Keratinocyte (primary cell): Measurements from ENCODE around the gene TCERG1L. TPM values are rescaled to one million over a fixed set of nuclear protein-coding genes. Genes with fewer than 3 reads are reported as not detected.

Experiments used
- DNase-seq: peaks from one replicate; pipeline ENCODE4 v3.0.0-alpha.2; 2011; ENCODE audit warnings: low read depth, missing footprints, low spot score
- FAIRE-seq: peaks from 2 replicates; lab custom pipeline; 2011; peaks lifted over from hg19 to GRCh38; lab: Jason Lieb, UNC
- H2AFZ ChIP-seq: 2 replicates; pipeline ENCODE4 v1.6.0; 2012; ENCODE audit warnings: low read length, control low read depth, inconsistent platforms; ENCODE audit not compliant: control insufficient read depth
- H3K27ac ChIP-seq: 2 replicates; pipeline ENCODE4 v1.5.1; 2011; ENCODE audit warnings: low read length; ENCODE audit not compliant: control insufficient read depth, insufficient read depth
- H3K27me3 ChIP-seq: 3 replicates; pipeline ENCODE4 v1.6.0; 2011; ENCODE audit warnings: low read length; ENCODE audit not compliant: control insufficient read depth, insufficient read depth; ENCODE audit errors: extremely low read depth
- H3K36me3 ChIP-seq, 2 experiments: 2 replicates in 1 of 2; 3 replicates in 1 of 2; pipeline ENCODE4 v1.5.1; 2011; ENCODE audit warnings: low read length in 2 of 2, mild to moderate bottlenecking in 1 of 2; ENCODE audit not compliant: control insufficient read depth in 2 of 2, insufficient read depth in 2 of 2; ENCODE audit errors: extremely low read depth in 1 of 2
- H3K4me1 ChIP-seq: 3 replicates; pipeline ENCODE4 v1.5.1; 2011; ENCODE audit warnings: low read length; ENCODE audit not compliant: control insufficient read depth, insufficient read depth; ENCODE audit errors: extremely low read depth
- H3K4me2 ChIP-seq: 3 replicates; pipeline ENCODE4 v1.6.0; 2011; ENCODE audit warnings: low read depth, low read length; ENCODE audit not compliant: control insufficient read depth, insufficient read depth; ENCODE audit errors: extremely low read depth
- H3K4me3 ChIP-seq, 3 experiments: fragments of 200-600 bp in 1 of 3; sonication (generic) in 1 of 3; 2 replicates in 2 of 3; 3 replicates in 1 of 3; pipeline ENCODE4 v1.5.1; 2011 to 2016; ENCODE audit warnings: low read length in 3 of 3, mild to moderate bottlenecking in 3 of 3, control low read depth in 2 of 3, inconsistent platforms in 1 of 3, low read depth in 1 of 3, mixed read lengths in 1 of 3, mixed run types in 1 of 3, moderate library complexity in 1 of 3; ENCODE audit not compliant: control insufficient read depth in 2 of 3, insufficient read depth in 2 of 3; ENCODE audit errors: extremely low read depth in 1 of 3
- H3K79me2 ChIP-seq: 2 replicates; pipeline ENCODE4 v1.6.0; 2012; ENCODE audit warnings: low read length; ENCODE audit not compliant: control insufficient read depth, insufficient read depth
- H3K9ac ChIP-seq: 3 replicates; pipeline ENCODE4 v1.6.0; 2011; ENCODE audit warnings: low read length; ENCODE audit not compliant: control insufficient read depth, insufficient read depth; ENCODE audit errors: extremely low read depth
- H3K9me1 ChIP-seq: 3 replicates; pipeline ENCODE4 v1.6.0; 2011; ENCODE audit warnings: low read length; ENCODE audit not compliant: control insufficient read depth, insufficient read depth; ENCODE audit errors: extremely low read depth
- H3K9me3 ChIP-seq: 2 replicates; pipeline ENCODE4 v1.5.1; 2012; ENCODE audit warnings: low read depth, low read length; ENCODE audit not compliant: control insufficient read depth
- H4K20me1 ChIP-seq: 3 replicates; pipeline ENCODE4 v1.6.0; 2011; ENCODE audit warnings: low read length; ENCODE audit not compliant: control insufficient read depth, insufficient read depth; ENCODE audit errors: extremely low read depth
- CTCF ChIP-seq, 3 experiments: IDR thresholded peaks in 1 of 3; conservative IDR thresholded peaks in 1 of 3; optimal IDR thresholded peaks in 1 of 3; 2 replicates in 2 of 3; 3 replicates in 1 of 3; pipeline versions ENCODE3 to v1.5.1; 2011; ENCODE audit warnings: low read length in 3 of 3, mild to moderate bottlenecking in 3 of 3, moderate library complexity in 2 of 3, control low read depth in 1 of 3, inconsistent platforms in 1 of 3; ENCODE audit not compliant: insufficient read depth in 2 of 3; ENCODE audit errors: extremely low read depth in 1 of 3
- EZH2 ChIP-seq: IDR thresholded peaks from one replicate; pipeline ENCODE4 v1.6.1; 2012; ENCODE audit warnings: inconsistent platforms, mild to moderate bottlenecking, low read length, moderate library complexity
- dilution Hi-C: fragments of 300-500 bp; cut with MboI; formaldehyde crosslinking; loops from one replicate; pipeline ENCODE4 v1.7.0; 2020; ENCODE audit warnings: low sequenced_read_pairs; ENCODE audit not compliant: extremely low pct_ligation_motif_present
- polyA plus RNA-seq, 5 experiments: library from polyadenylated mRNA; depleted of rRNA in 3 of 5; stranded (reverse) in 3 of 5; stranded (forward) in 1 of 5; unstranded in 1 of 5; fragments of >200 nt; gene quantifications; 1 replicate in 1 of 5; 2 replicates in 3 of 5; 3 replicates in 1 of 5; pipeline versions ENCODE4 v1.2.1 to v1.2.3, GENCODE V29; 2011 to 2012; ENCODE audit warnings: missing spikeins in 2 of 5, low read depth in 1 of 5, low replicate concordance in 1 of 5

The TCERG1L gene
- polyA plus RNA-seq, 1 donor (not counting 4 experiments of a cell fraction or from before 2014, with no cell fraction given): not detected

GRCh38 chr10:131233611-131234258 is 77.8 kb downstream of the TCERG1L start:
- Histone ChIP-seq H3K4me1 (no peaks in the 10 kb centered on the region), H3K9ac (no peak overlapping the region), H4K20me1 (no peaks in the 10 kb centered on the region), H3K4me2 (no peak overlapping the region), H3K27me3 (no peaks in the 10 kb centered on the region), H3K9me3 (peaks cover 3% of the 10 kb centered on the region), H3K36me3 (no peaks in the 10 kb centered on the region), H3K79me2 (no peaks in the 10 kb centered on the region), H2AFZ (no peak overlapping the region), H3K27ac (no peak overlapping the region), H3K9me1 (no peaks in the 10 kb centered on the region), H3K4me3 (no peak overlapping the region)
- DNase-seq: no peak
- dilution Hi-C loops: no loop called here
- no peak for FAIRE-seq
- TF ChIP-seq CTCF (optimal IDR thresholded peaks at IDR 0.05 in 1 of 3, IDR thresholded peaks at IDR 0.05 in 1 of 3, conservative IDR thresholded peaks at IDR 0.05 in 1 of 3; ENCODE audit: extremely low read depth in 1 of 3, insufficient read depth in 2 of 3, low read length in 3 of 3) (no peak), EZH2 (no peak)

GRCh38 chr10:131231965-131232541 is 79.5 kb downstream of the TCERG1L start:
- dilution Hi-C loops: no loop called here
- FAIRE-seq (no peak), DNase-seq (no peak)
- Histone ChIP-seq H3K4me1 (no peaks in the 10 kb centered on the region), H3K79me2 (no peaks in the 10 kb centered on the region), H3K9me1 (no peaks in the 10 kb centered on the region), H3K27ac (no peak overlapping the region), H3K27me3 (no peaks in the 10 kb centered on the region), H3K9ac (no peak overlapping the region), H3K36me3 (no peaks in the 10 kb centered on the region), H4K20me1 (no peaks in the 10 kb centered on the region), H2AFZ (no peak overlapping the region), H3K4me2 (no peak overlapping the region), H3K4me3 (no peak overlapping the region), H3K9me3 (peaks cover 5% of the 10 kb centered on the region)
- TF ChIP-seq CTCF (optimal IDR thresholded peaks at IDR 0.05 in 1 of 3, IDR thresholded peaks at IDR 0.05 in 1 of 3, conservative IDR thresholded peaks at IDR 0.05 in 1 of 3; ENCODE audit: extremely low read depth in 1 of 3, insufficient read depth in 2 of 3, low read length in 3 of 3): no peak
- TF ChIP-seq EZH2: no peak
